Tibial nerve (tissue), 4 donors: ENCODE measurements around the gene MATCAP1.

ENCODE experiments used
- EP300 ChIP-seq, 2 donors: sonication (generic); formaldehyde crosslinking; IDR thresholded peaks; one replicate each; pipeline ENCODE4 v1.6.1; 2017; ENCODE audit warnings: antibody characterized with exemption in 2 of 2, mild to moderate bottlenecking in 1 of 2
- POLR2A ChIP-seq, 2 donors: fragments of 450-650 bp; IDR thresholded peaks; one replicate each; pipeline ENCODE4 v1.6.1; 2017; ENCODE audit warnings: antibody characterized with exemption in 2 of 2, mild to moderate bottlenecking in 2 of 2, moderate library complexity in 2 of 2
- TF ChIP-seq, protein P1 (sequence below), 5 experiments: fragments of 200-600 bp in 3 of 5; fragments of 450-650 bp in 2 of 5; sonication (generic) in 3 of 5; IDR thresholded peaks; one replicate each; pipeline ENCODE4 v1.5.1; 2016 to 2019; ENCODE audit warnings: antibody characterized with exemption in 5 of 5, mild to moderate bottlenecking in 3 of 5, moderate library complexity in 2 of 5

DNA sequence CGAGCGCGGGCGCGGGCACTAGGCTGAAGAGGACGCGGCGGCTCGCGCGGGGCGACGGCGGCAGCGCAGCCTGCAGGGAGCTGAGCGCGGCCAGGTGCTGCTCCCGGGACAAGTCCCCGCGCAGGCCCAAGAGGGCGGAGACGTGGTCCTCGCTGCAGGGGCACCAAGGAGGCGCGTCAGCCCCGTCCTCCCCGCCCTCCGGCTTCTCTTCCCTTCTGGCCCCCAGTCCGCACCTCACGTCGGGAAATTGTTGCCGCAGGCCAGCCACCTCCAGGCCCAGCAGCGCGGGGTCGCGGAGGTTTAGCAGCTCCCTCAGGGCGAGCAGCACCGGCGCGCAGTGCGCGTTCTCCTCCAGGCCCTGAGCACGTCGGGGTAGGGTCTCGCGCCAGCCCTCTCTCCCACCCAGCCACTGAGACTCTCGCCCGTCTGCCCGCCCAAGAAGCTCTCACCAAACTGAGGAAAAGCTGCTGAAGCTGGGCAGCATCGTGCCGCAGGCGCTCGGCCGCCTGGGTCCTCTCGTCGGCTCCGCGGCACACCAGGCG, 761 bp upstream of the MATCAP1 start:
- TF ChIP-seq, protein P1, sequence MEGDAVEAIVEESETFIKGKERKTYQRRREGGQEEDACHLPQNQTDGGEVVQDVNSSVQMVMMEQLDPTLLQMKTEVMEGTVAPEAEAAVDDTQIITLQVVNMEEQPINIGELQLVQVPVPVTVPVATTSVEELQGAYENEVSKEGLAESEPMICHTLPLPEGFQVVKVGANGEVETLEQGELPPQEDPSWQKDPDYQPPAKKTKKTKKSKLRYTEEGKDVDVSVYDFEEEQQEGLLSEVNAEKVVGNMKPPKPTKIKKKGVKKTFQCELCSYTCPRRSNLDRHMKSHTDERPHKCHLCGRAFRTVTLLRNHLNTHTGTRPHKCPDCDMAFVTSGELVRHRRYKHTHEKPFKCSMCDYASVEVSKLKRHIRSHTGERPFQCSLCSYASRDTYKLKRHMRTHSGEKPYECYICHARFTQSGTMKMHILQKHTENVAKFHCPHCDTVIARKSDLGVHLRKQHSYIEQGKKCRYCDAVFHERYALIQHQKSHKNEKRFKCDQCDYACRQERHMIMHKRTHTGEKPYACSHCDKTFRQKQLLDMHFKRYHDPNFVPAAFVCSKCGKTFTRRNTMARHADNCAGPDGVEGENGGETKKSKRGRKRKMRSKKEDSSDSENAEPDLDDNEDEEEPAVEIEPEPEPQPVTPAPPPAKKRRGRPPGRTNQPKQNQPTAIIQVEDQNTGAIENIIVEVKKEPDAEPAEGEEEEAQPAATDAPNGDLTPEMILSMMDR (IDR thresholded peaks at IDR 0.05), result no peak
- TF ChIP-seq POLR2A (IDR thresholded peaks at IDR 0.05) (no peak), EP300 (IDR thresholded peaks at IDR 0.05) (no peak)
